Lower leg skin (tissue), 3 donors: Measurements from ENCODE around the gene GABRB2.

Source experiments
- CTCF ChIP-seq, 3 donors: fragments of 450-650 bp; IDR thresholded peaks; one replicate each; pipeline ENCODE4 v1.5.1; 2016; ENCODE audit warnings: antibody characterized with exemption in 3 of 3, mild to moderate bottlenecking in 3 of 3, moderate library complexity in 2 of 3
- POLR2A ChIP-seq, 2 donors: fragments of 450-650 bp; IDR thresholded peaks; one replicate each; pipeline ENCODE4 v1.6.1; 2016 to 2017; ENCODE audit warnings: antibody characterized with exemption in 2 of 2, mild to moderate bottlenecking in 1 of 2, moderate library complexity in 1 of 2

GRCh38 chr5:161546095-161546469 lies 443 bp downstream of the GABRB2 start:
- TF ChIP-seq CTCF (IDR thresholded peaks at IDR 0.05) (no peak), POLR2A (IDR thresholded peaks at IDR 0.05) (no peak)
